HG03521 (cell line): ENCODE results near the gene RNASEH1.

Source experiments
- ATAC-seq: cut with Tn5 transposase; IDR thresholded peaks from one replicate; pipeline ENCODE4 v1.9.1; 2021; ENCODE audit warnings: mild to moderate bottlenecking, moderate library complexity; ENCODE audit not compliant: unreplicated experiment

Gene RNASEH1, protein sequence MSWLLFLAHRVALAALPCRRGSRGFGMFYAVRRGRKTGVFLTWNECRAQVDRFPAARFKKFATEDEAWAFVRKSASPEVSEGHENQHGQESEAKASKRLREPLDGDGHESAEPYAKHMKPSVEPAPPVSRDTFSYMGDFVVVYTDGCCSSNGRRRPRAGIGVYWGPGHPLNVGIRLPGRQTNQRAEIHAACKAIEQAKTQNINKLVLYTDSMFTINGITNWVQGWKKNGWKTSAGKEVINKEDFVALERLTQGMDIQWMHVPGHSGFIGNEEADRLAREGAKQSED

DNA sequence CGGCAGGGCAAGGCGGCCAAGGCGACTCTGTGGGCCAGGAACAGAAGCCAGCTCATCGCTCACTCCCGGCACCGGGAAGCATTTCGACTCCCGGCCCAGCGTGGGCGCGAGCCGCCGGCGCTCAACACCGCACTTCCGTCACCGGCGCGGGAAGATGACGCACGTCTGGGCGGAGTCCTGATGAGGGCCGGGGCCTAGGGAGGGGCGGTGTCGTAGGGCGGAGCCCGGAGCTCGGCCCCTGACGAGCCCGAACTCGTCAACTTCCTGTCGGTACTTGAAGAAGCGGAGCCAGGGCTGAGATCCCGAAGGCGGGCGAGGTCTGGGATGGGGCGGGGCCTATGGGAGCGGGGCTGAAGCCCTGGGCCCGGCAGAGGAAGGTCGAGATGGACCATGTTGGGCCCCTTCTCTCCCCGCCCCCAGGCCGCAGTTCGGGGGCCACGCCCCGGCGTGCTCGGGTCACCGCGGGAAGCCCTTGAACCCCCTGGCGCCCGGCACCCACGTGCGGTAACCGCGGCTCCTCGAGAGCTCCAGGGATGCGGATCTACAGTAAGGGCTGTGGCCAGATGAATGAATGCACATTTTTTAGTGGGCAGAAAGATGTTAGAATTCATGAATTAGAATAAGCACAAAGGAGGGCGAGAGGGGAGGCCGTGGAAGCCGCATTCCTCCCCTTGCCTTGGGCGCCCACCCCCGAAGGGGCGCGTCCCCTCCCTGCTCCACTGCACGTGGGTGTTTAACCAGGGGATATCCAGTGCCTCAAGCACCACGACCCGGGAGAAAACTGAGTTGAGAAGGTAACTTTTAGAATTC is at the start of gene RNASEH1:
Gene RNASEH1, minus strand, starts transcription at position 129 of the 810 bp plus-strand sequence. Its CDS starts 73 bp downstream, at position 56.
- ATAC-seq = peak; percentile 97

DNA sequence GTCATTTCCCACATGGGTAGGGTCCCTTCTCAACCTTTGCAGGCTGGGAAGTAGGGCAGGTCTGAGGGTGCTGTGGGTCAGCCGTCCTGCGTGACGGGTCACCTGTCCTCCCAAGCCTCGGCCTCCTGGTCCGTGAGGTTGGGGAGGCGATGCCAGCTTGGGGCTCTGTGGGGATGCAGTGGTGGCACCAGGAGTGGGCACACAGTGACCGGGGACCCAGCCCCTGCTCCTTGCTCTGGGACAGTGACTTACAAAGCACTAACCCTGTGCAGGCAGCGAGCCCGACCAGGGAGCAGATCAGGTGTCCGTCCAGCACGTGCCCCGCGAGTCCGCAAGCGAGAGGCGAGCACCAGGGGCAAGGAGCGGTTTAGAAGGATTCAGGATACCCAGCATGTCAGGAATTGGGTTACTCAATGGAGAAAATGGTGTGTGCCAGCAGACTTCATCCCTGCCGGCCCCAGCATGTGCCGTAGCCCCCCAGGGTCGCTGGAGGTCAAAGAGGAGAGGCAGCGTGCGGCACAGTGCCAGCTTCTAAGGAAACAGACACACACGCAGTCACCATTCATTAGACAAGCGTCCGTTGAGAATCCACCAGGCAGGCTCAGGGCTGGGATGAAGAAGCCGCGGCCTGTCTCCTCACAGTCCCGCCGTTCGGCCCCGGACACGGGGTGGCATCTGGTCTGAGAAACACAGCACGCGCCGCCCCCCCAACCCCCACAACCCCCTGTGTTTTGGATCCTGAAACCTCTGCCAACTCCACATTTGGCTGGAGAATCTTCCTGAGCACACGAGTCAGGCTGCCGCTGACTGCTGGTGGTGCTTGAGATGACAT is 48.5 kb upstream of the RNASEH1 start:
- no peak for ATAC-seq

DNA sequence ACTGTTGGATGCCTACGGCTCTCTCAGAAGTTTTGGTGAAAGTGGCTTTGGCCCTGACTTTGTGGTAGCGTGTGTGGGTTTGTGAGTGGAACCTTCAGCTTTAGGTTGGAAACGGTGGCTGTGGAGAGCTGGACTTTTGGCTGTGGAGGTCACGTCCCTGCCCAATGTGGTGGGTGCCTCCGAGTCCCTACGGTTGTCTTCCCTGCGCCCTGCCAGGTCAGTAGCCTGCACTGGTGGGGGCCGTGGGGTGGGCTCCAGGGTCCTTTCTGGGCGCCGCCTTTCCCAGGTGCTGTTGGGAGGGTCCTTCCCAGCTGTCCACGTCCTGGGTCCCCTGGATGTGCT is 47.9 kb upstream of the RNASEH1 start:
- ATAC-seq = no peak

DNA sequence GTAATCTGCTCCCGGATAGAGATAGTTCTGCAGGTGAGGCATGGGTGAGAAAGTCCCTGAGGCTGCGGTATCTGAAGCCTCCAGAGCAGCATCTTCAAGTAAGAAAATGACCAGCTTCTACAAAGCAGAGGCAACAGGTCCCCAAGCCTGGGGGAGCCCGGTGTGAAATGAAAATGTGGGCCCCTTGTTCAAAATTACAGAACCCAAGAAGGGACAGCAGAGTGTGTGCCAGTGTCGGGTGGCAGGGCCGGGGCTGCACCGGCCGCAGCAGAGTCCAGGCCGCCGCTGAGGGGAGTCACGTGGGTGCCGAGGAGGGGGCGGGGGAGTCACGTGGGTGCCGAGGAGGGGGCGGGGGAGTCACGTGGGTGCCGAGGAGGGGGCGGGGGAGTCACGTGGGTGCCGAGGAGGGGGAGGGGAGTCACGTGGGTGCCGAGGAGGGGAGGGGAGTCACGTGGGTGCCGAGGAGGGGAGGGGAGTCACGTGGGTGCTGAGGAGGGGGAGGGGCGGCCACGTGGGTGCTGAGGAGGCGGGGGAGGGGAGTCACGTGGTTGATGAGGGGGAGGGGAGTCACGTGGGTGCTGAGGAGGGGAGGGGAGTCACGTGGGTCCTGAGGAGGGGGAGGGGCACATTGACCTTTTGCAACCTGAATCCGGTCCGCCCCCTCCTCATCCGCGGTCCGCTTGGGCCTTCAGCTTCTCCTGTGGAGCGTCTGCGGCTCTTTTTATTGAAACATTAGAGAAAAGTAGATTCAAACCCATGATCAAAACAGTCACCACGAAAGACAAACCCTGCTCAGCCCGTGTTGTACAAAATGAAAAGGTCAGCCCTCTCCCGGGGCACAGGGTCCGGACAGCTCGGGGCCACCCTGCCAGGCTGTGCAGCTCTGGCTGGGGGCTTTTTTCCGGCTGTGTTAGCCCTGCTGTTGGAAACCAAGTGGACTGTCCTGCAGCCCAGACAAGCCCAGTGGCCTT is 47.1 kb upstream of the RNASEH1 start:
- peak; percentile 43 for ATAC-seq

DNA sequence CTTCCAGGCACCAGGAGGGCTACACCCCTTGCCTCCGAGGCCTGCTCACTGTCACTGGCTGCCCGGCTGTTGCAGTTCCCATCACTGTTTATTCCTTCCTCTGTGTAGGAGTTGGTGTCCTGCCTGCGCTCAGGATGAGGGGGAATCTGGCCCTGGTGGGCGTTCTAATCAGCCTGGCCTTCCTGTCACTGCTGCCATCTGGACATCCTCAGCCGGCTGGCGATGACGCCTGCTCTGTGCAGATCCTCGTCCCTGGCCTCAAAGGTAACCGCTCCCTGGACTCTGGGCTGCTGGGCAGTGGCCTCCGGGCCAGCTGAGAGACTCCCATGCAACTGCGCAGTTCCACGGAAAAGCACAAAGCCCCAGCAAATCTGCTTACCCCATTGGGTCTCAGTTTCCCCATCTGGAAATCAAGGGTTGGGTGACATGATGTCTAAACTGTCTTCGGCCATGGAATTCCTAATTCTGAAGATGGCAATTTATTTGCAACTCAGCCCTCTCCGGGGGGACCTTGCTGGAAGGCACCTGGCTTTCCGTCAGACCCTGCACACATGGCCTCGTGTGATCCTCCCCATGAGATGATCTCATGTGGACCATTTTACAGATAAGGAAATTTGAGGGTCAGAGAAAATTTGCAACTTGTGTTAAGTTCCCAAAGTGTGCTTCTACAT is 46.2 kb upstream of the RNASEH1 start:
- ATAC-seq = no peak

DNA sequence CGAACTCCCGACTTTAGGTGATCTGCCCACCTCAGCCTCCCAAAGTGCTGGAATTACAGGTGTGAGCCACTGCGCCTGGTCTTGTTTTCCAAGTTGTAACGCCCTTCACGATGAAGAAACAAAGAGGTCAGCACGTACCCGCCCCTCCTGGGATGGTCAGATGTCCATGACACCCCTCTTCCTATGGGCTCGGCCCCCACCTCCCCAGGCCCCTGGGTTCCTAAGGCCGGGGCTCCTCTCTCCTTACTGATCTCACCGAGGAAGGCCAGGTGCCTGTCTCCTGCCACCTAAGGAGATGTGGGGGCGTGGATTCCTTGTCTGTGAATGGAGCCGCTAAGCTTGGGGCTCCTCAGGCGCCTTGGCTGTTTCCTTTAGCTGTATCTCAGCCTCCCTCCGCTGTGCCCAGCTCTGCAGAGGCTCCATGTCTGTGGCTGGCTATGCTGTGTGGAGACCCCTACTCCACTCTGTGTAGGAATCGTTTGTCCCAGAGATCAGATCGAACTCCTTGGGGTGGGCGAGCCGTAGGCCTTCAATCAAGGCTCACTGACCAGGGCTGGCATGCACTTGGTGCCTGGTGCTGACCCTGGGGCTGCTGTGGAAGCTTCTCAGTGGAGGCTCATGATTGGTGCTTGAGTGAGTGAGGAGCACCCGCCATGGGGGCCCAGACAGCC is 45.5 kb upstream of the RNASEH1 start:
- no peak for ATAC-seq

DNA sequence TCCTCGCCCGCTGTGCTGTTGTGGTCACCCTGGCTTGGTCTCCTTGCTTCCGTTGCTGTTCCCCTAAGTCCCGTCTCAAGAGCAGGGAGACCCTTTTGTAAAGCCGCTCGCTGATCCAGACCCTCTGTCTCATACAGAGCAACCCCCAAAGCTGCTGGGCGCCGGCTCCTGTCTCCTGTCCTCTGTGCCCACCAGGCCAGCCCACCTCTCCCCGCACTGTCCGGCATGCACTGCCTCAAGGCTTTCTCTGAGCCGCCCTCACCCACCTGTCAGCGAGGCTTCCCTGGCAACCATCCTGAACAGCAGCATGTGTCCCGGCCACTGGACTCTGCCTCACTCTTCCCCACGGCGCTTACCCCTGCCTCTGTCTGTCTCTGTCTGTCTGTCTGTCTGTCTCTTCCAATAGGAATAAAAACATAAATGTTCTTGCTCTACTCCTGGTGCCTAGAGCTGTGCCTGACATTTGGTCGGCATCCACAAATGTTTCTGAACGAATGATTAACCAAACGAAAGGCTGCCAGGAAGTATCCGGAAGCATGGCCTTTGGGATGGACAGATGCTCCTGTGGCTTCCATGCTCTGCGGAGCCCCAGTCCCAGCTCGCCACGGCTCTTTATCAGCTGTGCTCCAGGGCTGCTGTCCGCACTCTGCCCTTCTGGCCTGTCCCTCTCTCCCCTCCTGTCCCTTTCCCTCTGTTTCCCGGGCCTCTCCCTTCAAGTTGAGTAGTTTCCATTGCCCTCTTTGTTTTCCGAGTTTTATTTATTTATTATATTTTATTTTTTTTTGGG is 44.6 kb upstream of the RNASEH1 start:
- ATAC-seq = no peak

DNA sequence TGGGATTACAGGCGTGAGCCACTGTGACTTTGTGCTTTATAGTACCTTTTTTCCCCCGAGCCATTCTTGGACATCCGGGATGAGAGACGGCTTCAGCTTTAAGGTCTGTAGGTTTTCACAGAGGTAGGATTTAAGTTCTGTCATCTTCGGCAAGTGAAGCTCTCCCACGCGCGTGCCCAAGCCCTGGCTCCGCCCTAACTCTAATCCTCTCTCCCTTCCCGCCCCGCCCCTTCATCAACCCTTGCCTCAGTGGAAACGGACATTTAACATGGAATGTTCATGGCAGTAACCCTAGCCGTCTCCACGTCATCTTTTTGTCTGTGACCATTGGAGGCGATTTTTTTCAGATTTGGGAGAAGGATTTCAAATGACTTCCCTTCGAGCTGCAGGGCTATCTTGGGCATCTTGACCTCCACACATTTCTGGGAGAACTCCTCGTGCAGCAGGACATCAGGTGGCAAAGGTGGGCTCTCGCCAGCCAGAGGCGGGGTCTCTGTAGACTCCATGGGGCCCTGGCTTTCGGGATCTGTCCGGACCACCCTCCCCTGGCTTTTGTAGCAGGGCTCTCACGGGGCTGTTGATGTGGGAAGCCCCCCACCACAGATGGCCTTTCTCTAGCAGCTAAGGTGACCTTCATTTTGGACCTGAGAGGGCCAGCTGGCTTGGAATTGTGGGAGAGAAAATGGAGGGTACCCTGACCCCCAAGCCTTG is 43.6 kb upstream of the RNASEH1 start:
- no peak for ATAC-seq

DNA sequence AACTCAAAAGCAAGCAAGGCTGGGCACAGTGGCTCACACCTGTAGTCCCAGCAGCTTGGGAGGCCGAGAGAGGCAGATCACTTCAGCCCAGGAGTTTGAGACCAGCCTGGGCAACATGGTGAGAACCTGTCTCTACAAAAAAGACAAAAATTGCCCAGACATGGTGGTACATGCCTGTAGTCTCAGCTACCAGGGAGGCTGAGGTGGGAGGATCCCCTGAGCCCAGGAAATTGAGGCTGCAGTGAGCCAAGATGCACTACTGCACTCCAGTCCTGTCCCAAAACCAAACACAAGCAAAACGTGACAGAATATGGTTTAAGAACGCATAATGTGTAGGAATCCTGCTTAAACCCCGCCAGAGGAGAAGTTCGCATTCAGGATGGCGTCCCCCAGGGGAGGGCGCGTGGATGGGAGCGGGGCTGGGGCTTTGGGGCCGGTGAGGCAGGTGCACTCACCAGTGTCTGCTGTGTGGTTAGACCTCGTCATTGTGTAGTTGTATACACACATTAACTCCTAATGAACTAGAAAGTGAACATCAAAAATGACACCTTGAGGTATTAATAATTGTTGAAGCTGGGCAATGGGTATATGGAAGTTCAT is 42.2 kb upstream of the RNASEH1 start:
- no peak for ATAC-seq

DNA sequence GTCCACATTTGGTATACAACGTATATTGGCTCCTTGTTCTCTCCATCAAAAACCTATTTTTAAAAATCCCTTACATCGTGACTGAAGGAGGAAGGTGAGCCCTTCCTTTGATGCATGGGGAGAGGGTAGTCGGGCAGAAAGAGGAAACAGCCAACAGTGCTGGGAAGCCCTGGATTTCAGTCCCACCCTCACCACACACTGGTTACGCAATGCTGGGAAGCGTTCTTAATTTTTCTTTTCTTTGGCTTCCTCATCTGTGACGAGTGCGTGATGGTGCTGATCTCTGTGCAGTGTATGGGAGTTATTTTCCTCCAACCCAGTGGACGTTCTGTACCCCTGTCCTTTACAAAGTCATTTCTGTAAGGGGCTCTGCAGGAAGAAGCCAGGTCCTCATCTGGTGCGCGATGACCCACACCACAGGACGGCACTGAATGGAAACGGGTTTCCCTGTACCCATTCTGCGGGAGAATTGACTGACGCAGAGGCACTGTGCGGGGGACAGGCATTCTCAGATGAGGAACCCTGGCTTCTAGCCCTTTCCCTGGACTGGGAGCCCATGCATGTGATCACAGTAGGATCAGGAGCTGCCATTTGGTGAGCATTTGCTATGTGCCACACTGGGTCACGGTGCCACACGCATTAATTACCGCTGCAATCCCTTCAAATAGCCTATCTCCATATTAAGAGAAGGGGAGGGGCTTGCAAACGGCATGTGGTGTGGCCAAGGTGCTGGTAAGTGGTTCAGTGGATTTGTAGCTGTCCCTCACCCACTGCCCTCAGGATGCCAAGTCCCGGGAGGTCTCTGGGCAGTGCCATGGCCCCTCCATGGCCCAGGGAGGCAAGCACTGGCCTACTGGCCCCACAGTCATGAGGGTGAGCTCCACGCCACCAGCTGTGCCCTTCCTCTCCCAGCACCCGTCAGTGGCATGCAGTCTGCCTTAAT is 41.0 kb upstream of the RNASEH1 start:
- ATAC-seq = no peak

DNA sequence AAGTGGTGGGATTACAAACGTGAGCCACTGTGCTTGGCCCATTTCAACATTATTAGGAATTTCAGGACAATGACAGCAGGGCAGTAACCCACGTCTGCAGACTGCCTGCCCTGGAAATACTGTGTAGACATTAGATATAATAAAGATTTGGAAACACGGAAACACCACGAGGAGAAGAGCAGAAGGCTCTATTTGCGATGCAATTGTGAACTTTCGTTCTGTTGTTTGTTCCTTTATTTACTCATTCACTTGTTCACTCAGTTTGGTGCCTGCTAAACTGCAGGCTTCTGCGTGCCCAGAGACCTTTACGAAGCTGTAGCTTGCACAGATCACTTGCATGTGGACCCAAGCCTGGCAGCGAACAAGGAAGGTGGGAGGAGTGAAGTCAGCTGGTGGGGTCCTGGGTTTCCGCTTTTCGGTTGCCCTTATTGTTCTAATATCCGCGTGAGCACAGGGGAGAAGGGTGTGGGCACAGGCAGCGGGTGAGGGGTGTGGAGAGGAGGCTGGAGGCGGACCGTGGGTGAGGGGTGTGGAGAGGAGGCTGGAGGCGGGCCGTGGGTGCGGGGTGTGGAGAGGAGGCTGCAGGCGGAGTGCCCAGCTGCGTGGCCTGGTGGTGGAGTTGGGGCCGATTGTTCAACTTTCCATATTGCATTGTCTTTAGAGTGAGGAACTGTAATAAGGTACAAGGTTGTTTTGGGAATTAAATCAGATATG is 40.2 kb upstream of the RNASEH1 start:
- no peak for ATAC-seq

DNA sequence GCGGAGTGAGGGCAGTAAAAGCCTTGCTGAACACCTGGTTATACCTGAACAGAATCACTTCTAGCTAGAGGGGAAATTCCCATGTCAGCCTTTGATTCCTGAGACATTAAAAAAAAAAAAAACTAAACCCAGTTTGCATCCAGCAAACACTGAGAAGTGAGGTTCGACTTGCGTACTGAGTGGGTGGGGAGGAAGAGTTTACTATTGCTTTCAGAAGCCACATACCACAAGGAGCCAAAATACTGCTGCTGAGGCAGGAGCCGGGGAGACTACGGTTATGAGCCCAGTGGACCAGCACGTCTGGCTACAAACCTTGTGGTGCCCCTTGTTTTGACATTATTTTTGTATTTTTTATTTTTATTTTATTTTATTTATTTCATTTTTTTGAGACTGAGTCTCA is 39.4 kb upstream of the RNASEH1 start:
- peak; percentile 45 for ATAC-seq

DNA sequence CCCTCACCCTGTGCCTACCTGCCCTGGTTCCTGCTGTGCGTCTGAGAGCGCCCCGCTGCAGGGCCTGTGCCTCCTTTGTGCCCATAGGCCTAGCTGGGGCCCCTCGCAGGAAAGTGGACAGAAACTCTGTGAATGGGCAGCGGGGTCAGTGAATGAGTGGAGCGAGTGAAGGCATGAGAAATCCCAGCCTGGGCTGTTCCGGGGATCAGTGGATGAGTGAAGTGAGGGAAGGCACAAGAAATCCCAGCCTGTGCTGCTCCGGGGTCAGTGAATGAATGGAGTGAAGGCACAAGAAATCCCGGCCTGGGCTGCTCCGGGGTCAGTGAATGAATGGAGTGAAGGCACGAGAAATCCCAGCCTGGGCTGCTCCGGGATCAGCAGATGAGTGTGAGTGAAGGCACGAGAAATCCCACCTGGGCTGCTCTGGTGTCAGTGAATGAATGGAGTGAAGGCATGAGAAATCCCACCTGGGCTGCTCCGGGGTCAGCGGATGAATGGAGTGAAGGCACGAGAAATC is 38.8 kb upstream of the RNASEH1 start:
- ATAC-seq = no peak

DNA sequence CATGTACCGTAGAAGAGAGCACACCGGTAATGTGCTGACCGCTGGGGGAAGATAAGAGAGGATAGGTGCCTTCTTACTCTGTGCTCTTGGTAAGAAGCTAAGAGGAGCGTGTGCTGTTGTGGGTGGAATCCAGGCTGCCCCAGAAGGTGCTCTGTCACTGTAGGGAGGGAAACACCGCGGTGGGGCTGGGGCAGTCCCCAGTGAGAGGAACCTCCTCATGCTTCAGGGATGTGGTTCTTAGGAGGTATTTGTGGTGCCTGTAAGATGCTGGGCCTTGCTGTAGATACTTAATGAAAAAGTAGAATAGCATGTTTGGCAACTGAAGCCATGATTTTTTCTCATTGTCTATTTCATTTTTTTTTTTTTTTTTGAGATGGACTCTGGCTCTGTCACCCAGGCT is 37.9 kb upstream of the RNASEH1 start:
- ATAC-seq = peak; percentile 61

DNA sequence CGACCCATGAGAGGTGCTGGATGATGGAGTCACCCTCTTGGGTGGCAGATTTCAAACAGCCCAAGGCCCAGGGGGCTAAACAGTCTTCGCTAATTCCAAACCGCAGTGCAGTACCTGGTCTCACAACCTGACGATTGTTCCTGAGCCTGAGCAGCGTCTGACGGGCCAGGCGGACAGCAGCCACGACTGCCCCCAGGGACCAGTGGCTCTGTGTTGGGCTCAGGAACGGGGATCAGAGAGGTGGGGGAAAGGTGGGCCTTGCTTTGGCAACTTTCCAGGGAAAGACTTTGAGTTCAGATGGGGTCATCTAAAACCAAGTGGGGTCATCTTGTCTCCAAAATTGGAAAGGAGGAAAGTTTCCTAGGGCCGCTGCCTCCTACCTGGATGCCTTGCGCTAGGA is 37.3 kb upstream of the RNASEH1 start:
- no peak for ATAC-seq
